ENCODE results near the gene ST8SIA1. TPM values are rescaled to one million over a fixed set of nuclear protein-coding genes. Genes with fewer than 3 reads are reported as not detected.

The ST8SIA1 gene
- polyA plus RNA-seq, 1 of the 3 experiments (the other 2 are of a cell fraction), result 0.12 TPM

GRCh38 chr12:22318108-22318737 lies 16.3 kb downstream of the ST8SIA1 start:
- no peaks in the 10 kb centered on the region for H3K9me2 ChIP-seq
- no peak overlapping the region for H3K4me3 ChIP-seq (ENCODE audit: low read depth in 2 of 2, low read length in 1 of 2)
- no peaks in the 10 kb centered on the region for H3K4me1 ChIP-seq (ENCODE audit: control insufficient read depth in 1 of 2, insufficient read depth in 2 of 2, low read depth in 1 of 2, low read length in 1 of 2)
- H3K9ac ChIP-seq, result no peak overlapping the region
- H2AFZ ChIP-seq (ENCODE audit: low read depth), result no peak overlapping the region
- TF ChIP-seq JUND (IDR thresholded peaks at IDR 0.05) (no peak), CHD2 (IDR thresholded peaks at IDR 0.05; ENCODE audit: low read length, partially characterized antibody) (no peak), FOXM1 (IDR thresholded peaks at IDR 0.05; ENCODE audit: low read depth) (no peak), ZBTB33 (IDR thresholded peaks at IDR 0.05; ENCODE audit: borderline replicate concordance, low read depth) (no peak), GABPA (IDR thresholded peaks at IDR 0.05; ENCODE audit: low read depth) (no peak)
- H3K27ac ChIP-seq (ENCODE audit: low read depth in 2 of 2, low read length in 1 of 2), result no peak overlapping the region
- CTCF ChIA-PET, result no interaction called here
- no peaks in the 10 kb centered on the region for H3F3A ChIP-seq (replicated peaks; ENCODE audit: insufficient read depth)
- peaks cover 12% of the 10 kb centered on the region; the same call in 1 of the 2 replicates for H3K27me3 ChIP-seq (ENCODE audit: insufficient read depth)
- no peak for DNase-seq
- H3K4me2 ChIP-seq, result no peak overlapping the region
- no peaks in the 10 kb centered on the region for H3K9me3 ChIP-seq
- H3K36me3 ChIP-seq (replicated peaks in 1 of 2; ENCODE audit: control insufficient read depth in 1 of 2, insufficient read depth in 2 of 2, low read length in 1 of 2), result no peaks in the 10 kb centered on the region
- POLR2A ChIA-PET, result no interaction called here
- WGBS (ENCODE audit: low lambda C conversion rate), result 23% methylated on average over 4 of the region's 4 CpGs
- no peaks in the 10 kb centered on the region for H3K79me2 ChIP-seq (ENCODE audit: insufficient read depth)
- H4K20me1 ChIP-seq (ENCODE audit: insufficient read depth), result no peaks in the 10 kb centered on the region

GRCh38 chr12:22313963-22314330 lies 20.6 kb downstream of the ST8SIA1 start:
- no peaks in the 10 kb centered on the region for H3K9me3 ChIP-seq
- peaks cover 6% of the 10 kb centered on the region; the same call in 1 of the 2 replicates for H3K27me3 ChIP-seq (ENCODE audit: insufficient read depth)
- no peak for TF ChIP-seq FOXM1 (IDR thresholded peaks at IDR 0.05; ENCODE audit: low read depth)
- no peak for TF ChIP-seq EZH2phosphoT487 (IDR thresholded peaks at IDR 0.05; ENCODE audit: borderline replicate concordance, low read depth)
- no peak for TF ChIP-seq ZBTB33 (IDR thresholded peaks at IDR 0.05; ENCODE audit: borderline replicate concordance, low read depth)
- TF ChIP-seq GATA2 (CRISPR knock-in tag; IDR thresholded peaks at IDR 0.05), result no peak
- no peak for TF ChIP-seq CHD2 (IDR thresholded peaks at IDR 0.05; ENCODE audit: low read length, partially characterized antibody)
- TF ChIP-seq YY1 (IDR thresholded peaks at IDR 0.05; ENCODE audit: low read depth), result no peak
- no peaks in the 10 kb centered on the region for H3K36me3 ChIP-seq (replicated peaks in 1 of 2; ENCODE audit: control insufficient read depth in 1 of 2, insufficient read depth in 2 of 2, low read length in 1 of 2)
- no peak overlapping the region for H3K4me3 ChIP-seq (ENCODE audit: low read depth in 2 of 2, low read length in 1 of 2)
- no peaks in the 10 kb centered on the region for H3K79me2 ChIP-seq (ENCODE audit: insufficient read depth)
- ChIA-PET POLR2A (no interaction called here), CTCF (interaction anchor here (1.6 kb wide), 1 partner anchor 22 kb away, joined by 6 read pairs; no protein-coding TSS in a partner anchor)
- DNase-seq, result no peak
- no peak overlapping the region for H3K27ac ChIP-seq (ENCODE audit: low read depth in 2 of 2, low read length in 1 of 2)
- H3K9ac ChIP-seq, result no peak overlapping the region
- WGBS (ENCODE audit: low lambda C conversion rate), result 5% methylated on average over 2 of the region's 2 CpGs
- no peak overlapping the region for H3K4me2 ChIP-seq
- H3K9me2 ChIP-seq, result no peaks in the 10 kb centered on the region
- no peaks in the 10 kb centered on the region for H3F3A ChIP-seq (replicated peaks; ENCODE audit: insufficient read depth)
- H4K20me1 ChIP-seq (ENCODE audit: insufficient read depth), result no peaks in the 10 kb centered on the region
- no peak overlapping the region for H2AFZ ChIP-seq (ENCODE audit: low read depth)
- no peaks in the 10 kb centered on the region for H3K4me1 ChIP-seq (ENCODE audit: control insufficient read depth in 1 of 2, insufficient read depth in 2 of 2, low read depth in 1 of 2, low read length in 1 of 2)
